H1 (cell line): ENCODE measurements around the gene MYH9. TPM values are rescaled to one million over a fixed set of nuclear protein-coding genes. Genes with fewer than 3 reads are reported as not detected.

ENCODE experiments used
- CTCF ChIA-PET: fragments of 300-600 bp; sonication (Branson Sonifier 250); formaldehyde crosslinking; loops from one replicate; lab custom pipeline; 2021; ENCODE audit not compliant: partially characterized antibody; lab: Charles Lee
- POLR2A ChIA-PET: fragments of 300-600 bp; sonication (Branson Sonifier 250); formaldehyde crosslinking; loops from one replicate; lab custom pipeline; 2021; ENCODE audit warnings: inconsistent platforms; ENCODE audit not compliant: partially characterized antibody; lab: Charles Lee
- DNase-seq, 2 experiments: peaks; one replicate each; pipeline versions ENCODE4 v3.0.0 to v3.0.0-alpha.2; 2010 to 2022; ENCODE audit warnings: low spot score in 2 of 2, low read depth in 1 of 2, mixed read lengths in 1 of 2
- FAIRE-seq: peaks from 2 replicates; lab custom pipeline; 2011; peaks lifted over from hg19 to GRCh38; lab: Jason Lieb, UNC
- H2AFZ ChIP-seq: 2 replicates; pipeline ENCODE4 v1.8.1; 2012; ENCODE audit warnings: low read length, inconsistent platforms
- H2AK5ac ChIP-seq: 2 replicates; pipeline ENCODE4 v1.6.1; 2013; ENCODE audit warnings: low read depth, low read length
- H2BK120ac ChIP-seq: replicated peaks from 2 replicates; pipeline ENCODE3; 2013; ENCODE audit warnings: low read depth, low read length, inconsistent platforms
- H2BK12ac ChIP-seq: 2 replicates; pipeline ENCODE4 v1.6.1; 2013; ENCODE audit warnings: low read depth, low read length
- H2BK15ac ChIP-seq: 2 replicates; pipeline ENCODE4 v1.6.1; 2013; ENCODE audit warnings: low read length
- H2BK20ac ChIP-seq: 2 replicates; pipeline ENCODE4 v1.6.1; 2013; ENCODE audit warnings: low read length
- H2BK5ac ChIP-seq: 2 replicates; pipeline ENCODE4 v1.6.1; 2013; ENCODE audit warnings: low read depth, low read length
- H3K14ac ChIP-seq: 2 replicates; pipeline ENCODE4 v1.6.1; 2013; ENCODE audit warnings: inconsistent platforms; ENCODE audit not compliant: insufficient read length
- H3K18ac ChIP-seq: 2 replicates; pipeline ENCODE4 v1.6.1; 2013; ENCODE audit warnings: low read length; ENCODE audit errors: extremely low read depth
- H3K23ac ChIP-seq: 2 replicates; pipeline ENCODE4 v1.6.1; 2013; ENCODE audit warnings: inconsistent platforms; ENCODE audit not compliant: insufficient read length
- H3K23me2 ChIP-seq: 2 replicates; pipeline ENCODE4 v1.6.1; 2013; ENCODE audit warnings: low read depth, low read length
- H3K27ac ChIP-seq: 2 replicates; pipeline ENCODE4 v1.6.1; 2011; ENCODE audit warnings: low read depth, low read length, inconsistent platforms
- H3K27me3 ChIP-seq, 4 experiments: replicated peaks in 1 of 4; 1 replicate in 1 of 4; 2 replicates in 3 of 4; pipeline versions ENCODE4 v1.6.1 to v1.8.1; 2011 to 2013; ENCODE audit warnings: low read length in 3 of 4, mild to moderate bottlenecking in 3 of 4, inconsistent platforms in 2 of 4, mixed read lengths in 2 of 4, moderate library complexity in 1 of 4; ENCODE audit not compliant: control insufficient read depth in 3 of 4, insufficient read depth in 3 of 4; ENCODE audit errors: extremely low read depth in 1 of 4
- H3K36me3 ChIP-seq, 4 experiments: 2 replicates each; pipeline versions ENCODE4 v1.6.1 to v1.8.1; 2011 to 2013; ENCODE audit warnings: mild to moderate bottlenecking in 4 of 4, low read length in 3 of 4, moderate library complexity in 2 of 4, control low read depth in 1 of 4, inconsistent platforms in 1 of 4; ENCODE audit not compliant: insufficient read depth in 4 of 4, control insufficient read depth in 2 of 4
- H3K4ac ChIP-seq: replicated peaks from 2 replicates; pipeline ENCODE3; 2013; ENCODE audit warnings: low read length, low read depth, mixed read lengths, inconsistent platforms; ENCODE audit not compliant: insufficient read length
- H3K4me1 ChIP-seq, 4 experiments: replicated peaks in 1 of 4; 1 replicate in 1 of 4; 2 replicates in 3 of 4; pipeline versions ENCODE4 v1.6.1 to v1.8.1; 2011 to 2013; ENCODE audit warnings: low read length in 3 of 4, inconsistent platforms in 2 of 4, mixed read lengths in 1 of 4; ENCODE audit not compliant: insufficient read depth in 4 of 4, control insufficient read depth in 3 of 4
- H3K4me2 ChIP-seq, 2 experiments: 2 replicates each; pipeline versions ENCODE4 v1.6.1 to v1.8.1; 2011 to 2013; ENCODE audit warnings: low read depth in 2 of 2, low read length in 2 of 2, control low read depth in 1 of 2, inconsistent platforms in 1 of 2, mild to moderate bottlenecking in 1 of 2; ENCODE audit not compliant: insufficient read depth in 1 of 2
- H3K4me3 ChIP-seq, 4 experiments: fragments of 200-600, 300-600 bp in 1 of 4; sonication (generic), shearing (Covaris generic), sonication (Bioruptor Twin) in 1 of 4; 2 replicates each; pipeline versions ENCODE4 v1.5.1 to v1.8.1; 2011 to 2016; ENCODE audit warnings: low read length in 4 of 4, low read depth in 3 of 4, control low read depth in 2 of 4, inconsistent platforms in 2 of 4, mild to moderate bottlenecking in 2 of 4, mixed read lengths in 1 of 4, moderate library complexity in 1 of 4; ENCODE audit not compliant: insufficient read depth in 2 of 4; ENCODE audit errors: extremely low read depth in 1 of 4
- H3K56ac ChIP-seq: replicated peaks from 2 replicates; pipeline ENCODE3; 2013; ENCODE audit warnings: low read depth, mild to moderate bottlenecking, mixed read lengths, low read length, inconsistent platforms; ENCODE audit not compliant: insufficient read length
- H3K79me1 ChIP-seq: 2 replicates; pipeline ENCODE4 v1.6.1; 2013; ENCODE audit warnings: low read depth, low read length, control low read depth
- H3K79me2 ChIP-seq, 2 experiments: 2 replicates each; pipeline versions ENCODE4 v1.6.1 to v1.8.1; 2012 to 2013; ENCODE audit warnings: low read length in 2 of 2, mild to moderate bottlenecking in 2 of 2, inconsistent platforms in 1 of 2; ENCODE audit not compliant: insufficient read depth in 2 of 2, control insufficient read depth in 1 of 2
- H3K9ac ChIP-seq, 4 experiments: replicated peaks in 1 of 4; 1 replicate in 1 of 4; 2 replicates in 3 of 4; pipeline versions ENCODE4 v1.6.1 to v1.8.1; 2011 to 2013; ENCODE audit warnings: low read depth in 3 of 4, low read length in 3 of 4, control low read depth in 2 of 4, mild to moderate bottlenecking in 2 of 4, moderate library complexity in 2 of 4, inconsistent platforms in 1 of 4; ENCODE audit errors: extremely low read depth in 1 of 4
- H3K9me3 ChIP-seq, 2 experiments: 2 replicates each; pipeline versions ENCODE4 v1.6.1 to v1.8.1; 2012 to 2013; ENCODE audit warnings: mild to moderate bottlenecking in 2 of 2, moderate library complexity in 2 of 2, control low read depth in 1 of 2, inconsistent platforms in 1 of 2, low read depth in 1 of 2, low read length in 1 of 2, mixed read lengths in 1 of 2; ENCODE audit not compliant: insufficient read depth in 2 of 2
- H4K20me1 ChIP-seq, 2 experiments: replicated peaks in 1 of 2; 2 replicates each; pipeline versions ENCODE3 to v1.8.1; 2011 to 2013; ENCODE audit warnings: inconsistent platforms in 2 of 2, low read length in 2 of 2, mild to moderate bottlenecking in 1 of 2; ENCODE audit not compliant: insufficient read depth in 2 of 2, control insufficient read depth in 1 of 2
- H4K5ac ChIP-seq: 2 replicates; pipeline ENCODE4 v1.6.1; 2013; ENCODE audit warnings: low read length, low read depth, mixed read lengths, inconsistent platforms; ENCODE audit not compliant: insufficient read length
- H4K8ac ChIP-seq: 2 replicates; pipeline ENCODE4 v1.8.0; 2013; ENCODE audit warnings: mild to moderate bottlenecking, moderate library complexity, low read length, inconsistent platforms; ENCODE audit not compliant: insufficient read depth; ENCODE audit errors: extremely low read depth
- H4K91ac ChIP-seq: replicated peaks from 2 replicates; pipeline ENCODE3; 2013; ENCODE audit warnings: low read length, mixed read lengths, inconsistent platforms; ENCODE audit not compliant: insufficient read length
- CEBPB ChIP-seq: IDR thresholded peaks from 2 replicates; pipeline ENCODE4 v1.6.1; 2012; ENCODE audit warnings: low read depth, low read length
- CHD2 ChIP-seq: IDR thresholded peaks from 2 replicates; pipeline ENCODE4 v1.6.1; 2012; ENCODE audit warnings: low read length, improper control_type of control experiment
- GABPA ChIP-seq: IDR thresholded peaks from 2 replicates; pipeline ENCODE4 v1.6.1; 2011; ENCODE audit warnings: mild to moderate bottlenecking, low read length, moderate library complexity, borderline replicate concordance; ENCODE audit not compliant: insufficient read depth
- HDAC2 ChIP-seq, 2 experiments: fragments of 300-600 bp in 1 of 2; sonication (generic) in 1 of 2; IDR thresholded peaks; 2 replicates each; pipeline ENCODE4 v1.6.1; 2011 to 2012; ENCODE audit warnings: low read depth in 2 of 2, low read length in 2 of 2, mild to moderate bottlenecking in 2 of 2, moderate library complexity in 2 of 2, borderline replicate concordance in 1 of 2, inconsistent platforms in 1 of 2
- HDAC6 ChIP-seq: IDR thresholded peaks from one replicate; pipeline ENCODE4 v1.7.1; 2012; ENCODE audit warnings: low read depth, mild to moderate bottlenecking, inconsistent platforms, low read length, moderate library complexity
- PHF8 ChIP-seq: fragments of 200-600 bp; sonication (generic); conservative IDR thresholded peaks from 2 replicates; pipeline ENCODE4 v1.7.1; 2012; ENCODE audit warnings: low read depth, mild to moderate bottlenecking, inconsistent platforms, low read length, moderate library complexity
- POLR2A ChIP-seq, 2 experiments: IDR thresholded peaks; 1 replicate in 1 of 2; 2 replicates in 1 of 2; pipeline ENCODE4 v1.6.1; 2011; ENCODE audit warnings: low read depth in 2 of 2, low read length in 2 of 2, mild to moderate bottlenecking in 2 of 2; ENCODE audit errors: control extremely low read depth in 1 of 2
- SIN3A ChIP-seq, 2 experiments: IDR thresholded peaks in 1 of 2; conservative IDR thresholded peaks in 1 of 2; 2 replicates each; pipeline ENCODE4 v1.6.1; 2011 to 2012; ENCODE audit warnings: low read length in 2 of 2, improper control_type of control experiment in 1 of 2, low read depth in 1 of 2, mild to moderate bottlenecking in 1 of 2
- TCF12 ChIP-seq: IDR thresholded peaks from 2 replicates; pipeline ENCODE4 v1.6.1; 2011; ENCODE audit warnings: low read depth, mild to moderate bottlenecking, low read length
- WGBS, 2 experiments: shearing (Covaris generic) in 1 of 2; methylation state at CpG; one replicate each; pipeline versions ENCODE4 v1.1.6 to v1.1.7; 2013 to 2015; ENCODE audit warnings: low lambda C conversion rate in 2 of 2, mixed read lengths in 2 of 2, inconsistent platforms in 1 of 2, low coverage in 1 of 2, missing lambda C conversion rate in 1 of 2; ENCODE audit not compliant: insufficient replicate concordance in 2 of 2, insufficient coverage in 1 of 2, insufficient read length in 1 of 2; ENCODE audit errors: extremely low coverage in 1 of 2, missing lambda C conversion rate in 1 of 2; 5-methylcytosine and 5-hydroxymethylcytosine counted together
- polyA plus RNA-seq, 7 experiments: library from polyadenylated mRNA; depleted of rRNA in 3 of 7; stranded (reverse) in 5 of 7; unstranded in 2 of 7; fragments of >200 nt in 5 of 7; fragments of 200-250 nt in 2 of 7; gene quantifications; 1 replicate in 5 of 7; 2 replicates in 1 of 7; 4 replicates in 1 of 7; pipeline versions ENCODE4 v1.2.1 to v1.2.3, GENCODE V29; 2011 to 2013; ENCODE audit warnings: missing spikeins in 2 of 7, mixed read lengths in 2 of 7
- total RNA-seq: library from RNA; stranded (reverse); fragmentation: NEBNext Ultra II Directional; extraction: Animal tissue kit (Norgen Biotek cat#: 25700); gene quantifications from 2 replicates; pipeline ENCODE4 v1.2.1, GENCODE V29; 2021

MYH9 gene
- total and polyA plus RNA-seq, 2 of the 8 experiments (the other 6 are each of a cell fraction or from before 2014, with no cell fraction given), result 24.9 to 322 TPM

GRCh38 chr22:36234213-36234612, 153.6 kb downstream of the MYH9 start:
- Histone ChIP-seq H3K18ac (no peak overlapping the region), H3K79me2 (peaks cover 0 to 5% of the 10 kb centered on the region in 2 experiments; a peak in 1 of 4 replicates), H3K4me2 (no peak overlapping the region), H2BK120ac (no peak overlapping the region), H4K20me1 (no peaks in the 10 kb centered on the region), H3K79me1 (no peaks in the 10 kb centered on the region), H3K27ac (no peak overlapping the region), H2BK12ac (no peak overlapping the region), H2BK5ac (no peak overlapping the region), H3K36me3 (peaks cover 0 to 3% (median 0%) of the 10 kb centered on the region in 4 experiments; a peak in 1 of 8 replicates), H3K4me1 (peaks cover 0 to 10% (median 5%) of the 10 kb centered on the region in 4 experiments; a peak in 5 of 7 replicates), H3K9ac (no peak overlapping the region), H2AK5ac (no peak overlapping the region), H3K4ac (no peak overlapping the region), H2BK20ac (no peak overlapping the region), H3K56ac (no peak overlapping the region), H2AFZ (no peak overlapping the region), H3K9me3 (no peaks in the 10 kb centered on the region), H3K23me2 (peaks cover 1% of the 10 kb centered on the region), H4K91ac (no peak overlapping the region), H2BK15ac (no peak overlapping the region), H3K4me3 (no peak overlapping the region), H3K14ac (no peak overlapping the region), H3K27me3 (no peaks in the 10 kb centered on the region), H3K23ac (no peak overlapping the region), H4K8ac (no peak overlapping the region), H4K5ac (no peak overlapping the region)
- POLR2A ChIA-PET, result interaction anchor here (1.6 kb wide), 1 partner anchor 9 kb away, joined by 3 read pairs; no protein-coding TSS in a partner anchor
- TF ChIP-seq PHF8 (no peak), CHD2 (no peak), SIN3A (conservative IDR thresholded peaks at IDR 0.05 in 1 of 2, IDR thresholded peaks at IDR 0.05 in 1 of 2; ENCODE audit: low read depth in 1 of 2, low read length in 2 of 2) (no peak), HDAC6 (no peak), POLR2A (IDR thresholded peaks at IDR 0.05; ENCODE audit: control extremely low read depth in 1 of 2, low read depth in 2 of 2, low read length in 2 of 2) (no peak), CEBPB (no peak), HDAC2 (IDR thresholded peaks at IDR 0.05; ENCODE audit: borderline replicate concordance in 1 of 2, low read depth in 2 of 2, low read length in 2 of 2) (no peak), TCF12 (no peak), GABPA (no peak)
- WGBS, 2 experiments, result 86% methylated on average over 2 of the region's 2 CpGs; no CpG with 5 or more reads in 1 of the 2 experiments
- CTCF ChIA-PET, result interaction anchor here (0.9 to 4.0 kb wide), 2 partner anchors 43 to 53 kb away, joined by 3 to 20 read pairs; no protein-coding TSS in a partner anchor
- DNase-seq (no peak), FAIRE-seq (no peak)
